ENCODE results near the gene RBM6. TPM values are rescaled to one million over a fixed set of nuclear protein-coding genes. Genes with fewer than 3 reads are reported as not detected.
A peak's percentile ranks its signal among the peaks of the same experiment; 100 is the strongest.

The RBM6 gene
- total RNA-seq, 1 donor from 2014 or later: 169 TPM

DNA sequence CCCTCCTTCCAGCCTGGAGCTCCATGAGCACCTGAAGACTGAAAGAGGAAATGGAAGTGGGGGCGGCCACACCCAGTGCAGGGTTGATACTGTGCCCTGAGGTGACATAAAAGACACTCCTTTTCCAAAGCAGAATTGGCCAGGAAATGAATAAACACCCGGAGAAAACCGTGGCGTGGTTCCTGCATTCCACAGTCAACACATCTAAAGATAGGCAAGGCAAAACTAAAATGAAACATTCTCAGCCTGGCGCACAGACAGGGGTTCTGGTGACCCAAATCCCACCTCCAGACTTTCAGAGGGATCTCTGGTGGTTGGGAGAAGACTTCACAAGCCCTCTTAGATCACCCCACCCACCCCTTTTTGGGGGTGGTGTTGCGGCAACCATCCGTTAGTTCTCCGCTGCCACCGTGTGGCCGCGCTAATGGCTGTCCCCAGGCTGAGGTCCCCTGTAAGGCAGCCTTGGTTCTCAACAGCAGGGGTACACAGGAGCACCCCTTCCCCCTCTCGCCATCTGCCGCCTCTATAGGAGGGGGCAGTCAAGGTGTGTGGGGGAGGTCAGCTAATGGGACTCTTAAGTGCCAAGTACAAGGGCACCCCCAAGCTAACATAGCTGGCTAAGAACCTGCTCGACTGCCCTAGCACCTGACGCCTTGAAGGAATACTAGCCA lies 33.7 kb upstream of the RBM6 start:
- peaks cover 8% of the 10 kb centered on the region for H3K27me3 Mint-ChIP-seq (ENCODE audit: unreplicated experiment)
- peaks cover 13% of the 10 kb centered on the region for H3K4me1 Mint-ChIP-seq (ENCODE audit: low read depth, unreplicated experiment)
- no peaks in the 10 kb centered on the region for H3K9me3 Mint-ChIP-seq (ENCODE audit: unreplicated experiment)
- TF ChIP-seq, protein P1, sequence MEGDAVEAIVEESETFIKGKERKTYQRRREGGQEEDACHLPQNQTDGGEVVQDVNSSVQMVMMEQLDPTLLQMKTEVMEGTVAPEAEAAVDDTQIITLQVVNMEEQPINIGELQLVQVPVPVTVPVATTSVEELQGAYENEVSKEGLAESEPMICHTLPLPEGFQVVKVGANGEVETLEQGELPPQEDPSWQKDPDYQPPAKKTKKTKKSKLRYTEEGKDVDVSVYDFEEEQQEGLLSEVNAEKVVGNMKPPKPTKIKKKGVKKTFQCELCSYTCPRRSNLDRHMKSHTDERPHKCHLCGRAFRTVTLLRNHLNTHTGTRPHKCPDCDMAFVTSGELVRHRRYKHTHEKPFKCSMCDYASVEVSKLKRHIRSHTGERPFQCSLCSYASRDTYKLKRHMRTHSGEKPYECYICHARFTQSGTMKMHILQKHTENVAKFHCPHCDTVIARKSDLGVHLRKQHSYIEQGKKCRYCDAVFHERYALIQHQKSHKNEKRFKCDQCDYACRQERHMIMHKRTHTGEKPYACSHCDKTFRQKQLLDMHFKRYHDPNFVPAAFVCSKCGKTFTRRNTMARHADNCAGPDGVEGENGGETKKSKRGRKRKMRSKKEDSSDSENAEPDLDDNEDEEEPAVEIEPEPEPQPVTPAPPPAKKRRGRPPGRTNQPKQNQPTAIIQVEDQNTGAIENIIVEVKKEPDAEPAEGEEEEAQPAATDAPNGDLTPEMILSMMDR (IDR thresholded peaks at IDR 0.05; ENCODE audit: partially characterized antibody, unreplicated experiment): peak; percentile 57
- H3K27ac Mint-ChIP-seq (ENCODE audit: unreplicated experiment): peak overlapping the region; percentile 38
- H3K4me3 Mint-ChIP-seq (ENCODE audit: unreplicated experiment): peak overlapping the region; percentile 4
- DNase-seq: peak; percentile 67
- no peaks in the 10 kb centered on the region for H3K36me3 Mint-ChIP-seq (ENCODE audit: unreplicated experiment)

DNA sequence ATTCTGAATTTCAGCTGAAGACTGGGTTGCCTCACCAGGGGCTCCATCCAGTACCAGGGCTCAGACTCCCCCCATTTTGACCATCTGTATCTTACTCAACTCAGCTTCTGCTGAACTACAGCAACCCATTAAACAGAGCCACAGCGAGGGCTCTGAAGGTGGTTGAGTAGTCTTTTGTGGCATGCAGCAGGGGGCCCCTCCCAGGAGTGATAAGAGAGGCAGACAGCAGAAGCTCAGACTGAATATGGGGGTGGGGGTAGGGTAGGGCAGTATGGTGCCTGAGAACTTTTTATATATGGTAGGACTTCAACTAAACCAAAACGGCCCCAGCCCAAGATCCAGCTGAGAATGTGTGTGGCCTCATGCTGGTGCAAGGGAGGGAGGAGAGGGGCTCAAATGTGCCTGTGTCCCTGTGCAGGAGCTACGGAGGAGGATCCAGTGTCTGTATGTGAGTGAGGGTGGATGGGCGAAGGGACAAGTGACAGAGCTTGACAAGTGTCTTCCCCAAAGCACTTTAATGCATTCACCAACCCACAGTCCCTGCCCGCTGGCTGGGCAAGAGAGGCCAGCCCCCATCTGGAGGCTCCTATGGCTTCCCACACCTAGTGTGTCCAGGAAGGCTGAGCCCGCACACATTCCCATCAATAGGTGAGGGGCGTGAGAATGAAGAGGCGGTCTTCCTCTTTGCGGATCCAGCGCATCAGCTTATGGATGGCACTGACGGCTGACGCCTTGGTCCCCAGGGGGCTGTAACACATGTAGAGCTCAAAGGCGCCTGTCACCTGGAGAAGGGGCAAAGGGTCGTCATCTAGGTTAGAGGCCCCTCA lies 31.4 kb upstream of the RBM6 start:
- peaks cover 25% of the 10 kb centered on the region for H3K4me1 Mint-ChIP-seq (ENCODE audit: low read depth, unreplicated experiment)
- H3K4me3 Mint-ChIP-seq (ENCODE audit: unreplicated experiment): no peak overlapping the region
- H3K36me3 Mint-ChIP-seq (ENCODE audit: unreplicated experiment): no peaks in the 10 kb centered on the region
- DNase-seq: no peak
- TF ChIP-seq, protein P1 (IDR thresholded peaks at IDR 0.05; ENCODE audit: partially characterized antibody, unreplicated experiment): no peak
- H3K27me3 Mint-ChIP-seq (ENCODE audit: unreplicated experiment): peaks cover 8% of the 10 kb centered on the region
- H3K27ac Mint-ChIP-seq (ENCODE audit: unreplicated experiment): no peak overlapping the region
- H3K9me3 Mint-ChIP-seq (ENCODE audit: unreplicated experiment): peaks cover 4% of the 10 kb centered on the region

DNA sequence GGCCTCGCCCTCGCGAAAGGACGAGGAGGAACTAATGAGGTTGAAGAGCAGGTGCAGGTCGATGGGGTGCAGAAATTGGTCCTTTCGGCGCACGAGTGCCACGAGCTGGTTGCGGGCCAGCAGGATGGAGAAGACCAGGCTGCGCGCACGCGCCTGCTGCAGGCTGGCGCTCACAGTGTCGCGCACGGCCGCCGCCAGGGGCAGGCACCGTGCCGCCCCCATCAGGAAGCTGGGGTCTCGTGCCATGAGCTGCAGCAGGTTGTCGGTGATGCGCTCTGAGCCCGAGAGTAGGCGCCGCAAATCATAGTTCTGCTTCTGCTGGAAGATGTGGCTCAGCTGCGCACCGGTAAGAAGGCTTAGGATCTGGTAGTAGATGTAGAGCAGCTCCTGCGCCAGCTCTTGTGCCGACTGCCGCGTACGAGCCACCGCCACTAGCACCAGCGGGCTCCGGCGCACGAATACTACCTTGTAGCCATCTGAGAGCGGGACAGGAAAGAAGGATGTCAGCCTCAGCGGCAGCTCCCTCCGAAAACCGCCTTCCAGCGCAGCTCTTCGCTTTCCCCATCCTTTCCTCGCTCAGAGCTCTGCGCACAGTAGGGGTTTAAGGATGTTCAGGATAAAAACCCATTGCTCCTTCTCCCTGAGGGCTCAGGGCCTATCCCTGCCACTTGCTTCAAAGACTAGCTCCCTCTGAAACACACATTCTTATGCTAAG lies 29.4 kb upstream of the RBM6 start:
- H3K4me1 Mint-ChIP-seq (ENCODE audit: low read depth, unreplicated experiment): peaks cover 23% of the 10 kb centered on the region
- DNase-seq: peak; percentile 55
- peaks cover 4% of the 10 kb centered on the region for H3K9me3 Mint-ChIP-seq (ENCODE audit: unreplicated experiment)
- no peaks in the 10 kb centered on the region for H3K36me3 Mint-ChIP-seq (ENCODE audit: unreplicated experiment)
- peak overlapping the region; percentile 64 for H3K4me3 Mint-ChIP-seq (ENCODE audit: unreplicated experiment)
- H3K27me3 Mint-ChIP-seq (ENCODE audit: unreplicated experiment): peaks cover 5% of the 10 kb centered on the region
- TF ChIP-seq, protein P1 (IDR thresholded peaks at IDR 0.05; ENCODE audit: partially characterized antibody, unreplicated experiment): no peak
- no peak overlapping the region for H3K27ac Mint-ChIP-seq (ENCODE audit: unreplicated experiment)

DNA sequence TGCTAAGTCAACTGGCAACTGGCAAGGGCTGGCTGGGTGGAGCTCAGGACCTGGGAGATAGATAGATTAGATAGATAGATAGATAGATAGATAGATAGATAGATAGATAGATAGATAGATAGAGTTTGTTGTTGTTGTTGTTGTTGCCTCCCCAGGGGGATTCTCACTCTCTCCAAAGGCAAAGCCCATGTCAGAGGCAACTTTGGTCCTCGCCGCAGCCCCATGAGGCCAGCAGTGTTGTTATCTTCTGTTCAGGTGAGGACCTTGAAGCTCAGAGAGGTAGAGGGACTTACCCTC lies 28.9 kb upstream of the RBM6 start:
- Mint-ChIP-seq H3K27ac (ENCODE audit: unreplicated experiment) (no peak overlapping the region), H3K4me1 (ENCODE audit: low read depth, unreplicated experiment) (peaks cover 19% of the 10 kb centered on the region)

More for the DNA sequence above, 28.9 kb upstream of the RBM6 start:
- TF ChIP-seq, protein P1 (IDR thresholded peaks at IDR 0.05; ENCODE audit: partially characterized antibody, unreplicated experiment): no peak
- Mint-ChIP-seq H3K27me3 (ENCODE audit: unreplicated experiment) (peaks cover 5% of the 10 kb centered on the region), H3K4me3 (ENCODE audit: unreplicated experiment) (no peak overlapping the region), H3K36me3 (ENCODE audit: unreplicated experiment) (no peaks in the 10 kb centered on the region), H3K9me3 (ENCODE audit: unreplicated experiment) (peaks cover 4% of the 10 kb centered on the region)
- no peak for DNase-seq
